NCI-H82 treated with DMSO at 0.1 percent for 48 hours (cell line): ENCODE results near the gene USP6NL.

Experiments
- DNase-seq: peaks from one replicate; lab custom pipeline; 2025; ENCODE audit not compliant: unreplicated experiment; lab: John Stamatoyannopoulos, UW

The USP6NL gene

GRCh38 chr10:11429439-11430052 lies 181.9 kb downstream of the USP6NL start:
- no peak for DNase-seq

DNA sequence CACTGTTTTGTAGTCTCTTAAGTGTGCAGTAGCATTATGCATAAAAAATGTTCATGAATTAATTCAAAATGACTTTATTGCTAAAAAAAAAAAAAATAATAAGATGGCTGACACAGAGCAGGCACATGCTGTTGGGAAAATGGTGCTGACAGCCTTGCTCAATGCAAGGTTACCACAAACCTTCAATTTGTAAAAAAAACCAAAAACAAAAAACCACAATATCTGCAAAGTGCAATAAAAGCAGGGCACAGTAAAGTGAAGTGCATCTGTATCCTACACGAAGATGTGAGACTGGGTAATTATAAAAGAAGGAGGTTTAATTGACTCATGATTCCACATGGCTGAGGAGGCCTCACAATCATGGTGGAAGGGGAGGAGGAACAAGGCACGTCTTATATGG lies 185.8 kb downstream of the USP6NL start:
- no peak for DNase-seq

DNA sequence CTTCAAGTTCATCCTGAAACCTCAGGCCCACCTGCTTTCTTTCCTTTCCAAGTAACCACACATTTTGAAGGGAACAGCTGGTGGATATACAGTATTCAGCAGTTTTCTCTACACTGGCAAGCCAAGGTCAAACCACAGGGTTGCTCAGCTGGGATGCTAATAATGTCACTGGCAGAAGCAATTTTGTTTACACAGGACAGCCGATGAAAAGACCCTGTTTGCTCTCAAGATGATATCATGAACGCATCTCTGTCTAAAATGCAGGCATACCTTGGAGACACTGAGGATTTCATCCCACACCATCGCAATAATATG lies 186.2 kb downstream of the USP6NL start:
- DNase-seq, result no peak

DNA sequence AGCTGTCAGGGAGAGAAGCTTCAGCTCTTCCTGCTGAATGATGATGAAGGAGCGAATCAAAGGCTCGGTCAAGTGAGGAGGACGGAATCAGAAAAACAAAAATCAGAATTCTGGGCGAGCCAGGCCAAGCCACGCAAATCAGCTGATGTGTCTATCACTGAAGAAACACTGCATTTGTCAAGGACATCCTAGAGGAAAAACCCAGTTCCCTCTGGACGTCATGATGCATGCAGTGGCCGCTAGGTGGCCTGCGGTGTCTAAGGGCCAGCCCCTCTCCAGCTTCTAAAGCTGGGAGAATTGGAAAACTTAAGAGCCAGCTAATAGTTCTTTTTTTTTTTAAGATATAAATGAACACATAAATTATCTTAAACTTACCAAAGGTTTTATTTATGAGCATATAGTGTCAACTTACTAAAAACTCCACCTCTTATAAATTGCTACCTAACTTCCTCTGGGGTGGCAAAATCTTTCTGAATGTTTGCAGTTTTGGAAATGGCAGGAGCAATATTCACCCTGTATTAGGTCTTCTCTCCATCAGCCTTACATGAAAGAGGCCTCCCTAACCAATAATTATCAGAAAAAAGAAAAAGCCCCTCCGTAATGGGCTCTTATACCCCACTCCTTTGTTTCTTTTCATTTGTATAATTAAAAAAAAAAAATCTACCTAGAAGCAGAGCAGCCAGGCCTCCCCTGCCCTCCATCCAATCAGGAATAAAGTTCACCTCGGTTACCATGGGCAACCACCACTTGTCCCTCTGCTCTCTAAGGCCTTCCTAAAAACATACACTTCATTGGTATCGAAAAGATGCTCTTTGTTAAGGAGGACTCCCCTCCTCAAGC lies 186.8 kb downstream of the USP6NL start:
- DNase-seq, result no peak

- no peak for DNase-seq
Measured at GRCh38 chr10:11416974-11417373, 194.5 kb downstream of the USP6NL start.

GRCh38 chr10:11415095-11415494 lies 196.4 kb downstream of the USP6NL start:
- DNase-seq, result no peak

DNA sequence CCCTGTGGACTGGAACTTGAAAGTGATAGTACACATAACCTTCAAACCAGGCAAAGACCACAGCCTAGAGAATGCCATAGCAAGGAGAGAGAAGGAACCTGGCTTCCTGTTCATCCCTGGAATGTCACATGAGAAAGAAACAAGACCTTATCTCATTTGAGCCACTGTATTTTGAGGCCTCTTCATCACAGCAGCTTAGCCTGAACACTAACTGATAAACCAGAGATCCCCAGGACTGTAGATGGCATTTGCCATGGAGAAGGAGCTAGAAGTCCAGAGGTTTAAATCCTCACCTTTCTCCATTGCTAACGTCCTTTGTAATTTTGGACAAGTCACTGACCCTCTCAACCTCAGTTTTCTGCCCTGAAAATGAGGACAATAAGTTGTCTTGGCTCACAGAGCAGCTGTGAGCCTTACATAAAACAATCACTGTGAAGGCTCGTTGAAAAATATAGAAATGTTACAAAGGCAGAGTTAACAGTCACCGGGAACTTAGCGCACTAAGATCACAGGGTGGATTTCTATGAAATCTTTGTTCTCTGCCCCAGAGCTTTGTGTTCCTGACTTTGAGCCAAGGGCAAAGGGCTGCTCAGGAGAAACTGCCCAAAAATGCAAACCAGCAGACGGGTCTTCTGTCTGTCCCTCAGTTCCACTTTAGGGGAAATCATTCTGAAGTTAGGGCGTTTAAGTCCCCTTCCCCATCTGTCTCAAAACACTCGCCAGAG lies 197.0 kb downstream of the USP6NL start:
- DNase-seq, result no peak

GRCh38 chr10:11411926-11412545 lies 199.4 kb downstream of the USP6NL start:
- DNase-seq, result no peak

GRCh38 chr10:11409357-11409756 lies 202.1 kb downstream of the USP6NL start:
- DNase-seq, result no peak

DNA sequence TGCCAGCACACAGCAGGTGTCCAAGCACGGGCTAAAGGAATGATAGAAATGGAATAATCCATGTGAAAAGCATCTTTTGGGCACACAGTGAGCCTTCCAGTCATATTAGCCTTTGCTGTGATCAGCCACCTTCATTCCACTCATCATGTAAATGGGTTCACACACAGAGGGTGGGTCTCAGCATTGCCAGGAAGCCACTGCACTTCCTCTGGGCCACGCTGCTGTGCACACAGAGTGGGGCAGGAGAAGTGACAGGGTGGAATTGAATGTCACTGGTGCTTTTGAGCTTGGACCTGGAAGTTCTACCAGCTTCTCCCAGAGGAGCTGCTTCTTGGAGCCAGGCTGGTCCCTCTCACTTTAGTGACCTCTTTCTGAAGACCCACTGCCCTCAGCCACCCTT lies 203.5 kb downstream of the USP6NL start:
- no peak for DNase-seq

GRCh38 chr10:11406746-11407145 lies 204.7 kb downstream of the USP6NL start:
- no peak for DNase-seq

DNA sequence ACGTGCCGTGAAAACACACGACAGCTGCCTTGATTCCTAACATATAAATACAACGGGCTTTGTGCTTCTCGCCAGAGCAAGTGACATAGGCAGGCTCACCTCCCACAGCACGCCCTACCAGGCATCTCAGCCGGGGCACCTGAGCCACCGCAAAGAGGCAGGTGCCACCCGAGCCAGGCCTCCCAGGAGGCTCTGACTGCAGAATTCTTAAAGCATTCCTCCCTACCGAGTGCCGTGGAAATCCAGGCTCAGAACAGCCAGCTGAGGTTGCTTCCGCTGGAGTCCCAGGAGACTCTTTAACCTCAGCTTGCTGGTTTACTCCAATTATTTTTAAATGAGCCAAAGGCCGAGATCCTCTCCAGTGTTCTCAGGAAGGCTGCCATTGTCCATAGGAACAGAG lies 206.5 kb downstream of the USP6NL start:
- no peak for DNase-seq
